Measurements from ENCODE around the gene ASB15. TPM values are rescaled to one million over a fixed set of nuclear protein-coding genes. Genes with fewer than 3 reads are reported as not detected.
"Not testable (repeated sequence)": the region's sequence is repeated elsewhere in the genome, so short reads cannot be mapped to it uniquely, and the experiment has no call there.

ASB15 gene
- total RNA-seq, 1 donor from 2014 or later, result not detected

DNA sequence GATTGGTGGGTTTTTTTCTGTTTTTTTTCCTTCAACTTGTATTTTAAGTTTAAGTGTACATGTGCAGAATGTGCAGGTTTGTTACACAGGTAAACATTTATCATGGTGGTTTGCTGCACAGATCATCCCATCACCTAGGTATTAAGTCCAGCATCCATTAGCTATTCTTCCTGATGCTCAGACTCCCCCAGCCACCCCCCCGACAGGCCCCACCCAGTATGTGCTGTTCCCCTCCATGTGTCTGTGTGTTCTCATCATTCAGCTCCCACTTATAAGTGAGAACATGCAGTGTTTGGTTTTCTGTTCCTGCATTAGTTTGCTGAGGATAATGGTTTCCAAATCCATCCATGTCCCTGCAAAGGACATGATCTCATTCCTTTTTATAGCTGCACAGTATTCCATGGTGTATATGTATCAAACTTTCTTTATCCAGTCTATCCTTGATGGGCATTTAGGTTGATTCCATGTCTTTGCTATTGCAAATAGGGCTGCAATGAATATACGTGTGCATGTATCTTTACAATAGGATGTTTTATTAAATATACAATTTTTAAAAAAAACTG lies 32.5 kb downstream of the ASB15 start:
- not testable (repeated sequence) for ATAC-seq; DNase-seq (ENCODE audit: low spot score)

DNA sequence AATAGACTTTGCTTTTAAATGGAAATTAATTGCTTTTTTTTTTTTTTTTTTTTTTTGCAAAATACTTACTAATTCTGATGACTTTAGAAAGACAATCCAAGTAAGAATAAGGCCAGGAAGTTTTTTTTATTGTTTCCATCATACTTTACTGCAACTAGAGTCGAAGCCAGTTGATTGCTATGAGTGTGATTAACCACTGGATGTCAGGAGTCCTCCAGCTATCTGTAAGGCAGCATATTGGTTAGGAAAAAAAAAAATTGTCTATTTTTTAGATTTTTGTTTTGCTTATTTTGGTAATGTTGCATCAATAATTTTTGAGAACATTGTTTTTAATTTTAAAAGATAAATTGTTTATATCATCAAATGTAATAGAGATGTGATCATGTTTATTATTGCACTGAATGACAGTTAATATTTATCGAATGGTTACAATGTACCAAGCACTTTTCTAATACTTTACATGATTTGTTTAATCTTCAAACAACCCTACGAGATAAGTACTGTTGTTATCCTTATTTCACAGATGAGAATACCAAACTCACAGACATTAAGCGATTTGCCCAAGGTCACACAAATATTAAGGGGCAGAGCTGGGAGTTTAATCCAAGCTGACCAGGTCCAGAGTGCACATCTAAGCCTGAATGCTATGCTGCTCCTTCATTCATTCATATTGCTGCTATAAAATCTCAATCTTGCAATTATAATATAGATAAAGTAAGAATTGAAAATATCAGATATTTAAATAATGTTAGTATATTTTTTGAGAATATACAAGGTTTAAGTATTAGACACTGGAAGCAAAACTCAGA lies 34.1 kb downstream of the ASB15 start:
- DNase-seq (ENCODE audit: low spot score) (no peak), ATAC-seq (peak; percentile 91)

DNA sequence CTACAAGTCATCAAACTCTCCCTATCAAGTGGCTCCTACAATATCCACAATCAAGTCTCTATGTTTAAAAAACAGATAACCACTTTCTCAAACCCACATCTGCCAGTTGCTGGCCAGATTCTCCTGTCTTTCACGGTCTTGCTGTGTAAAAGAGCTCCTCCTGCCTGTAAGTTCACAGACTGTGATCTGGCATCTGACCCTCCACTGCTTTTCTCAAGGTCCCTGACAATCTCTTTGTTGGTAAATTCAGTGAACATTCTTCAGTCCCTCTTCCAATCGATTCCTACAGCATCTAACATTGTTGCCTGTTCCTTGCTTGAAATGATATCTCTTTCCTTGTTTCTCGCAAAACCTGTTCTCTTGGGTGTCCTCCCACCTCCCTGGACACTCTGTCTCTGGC lies 35.6 kb downstream of the ASB15 start:
- no peak for ATAC-seq
- DNase-seq (ENCODE audit: low spot score), result no peak

DNA sequence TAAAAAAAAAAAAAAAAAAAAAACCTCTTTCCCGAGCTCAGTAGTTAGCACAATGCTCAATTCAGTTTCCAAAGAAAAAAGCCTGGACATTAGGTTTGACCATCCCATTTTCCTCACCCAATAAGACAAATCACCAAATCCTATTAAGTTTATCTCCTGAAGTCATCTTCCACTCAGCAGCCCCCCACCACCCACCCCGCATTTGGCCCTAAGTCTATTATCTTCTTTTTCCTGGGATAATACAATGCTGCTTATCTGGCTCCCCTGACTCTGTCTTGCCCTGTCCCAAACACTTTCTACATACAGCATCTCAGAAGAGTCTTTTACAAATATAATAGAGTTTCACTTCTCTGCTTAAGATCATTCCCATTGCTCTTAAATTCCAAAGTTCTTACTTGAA lies 36.3 kb downstream of the ASB15 start:
- ATAC-seq (no peak), DNase-seq (ENCODE audit: low spot score) (no peak)

DNA sequence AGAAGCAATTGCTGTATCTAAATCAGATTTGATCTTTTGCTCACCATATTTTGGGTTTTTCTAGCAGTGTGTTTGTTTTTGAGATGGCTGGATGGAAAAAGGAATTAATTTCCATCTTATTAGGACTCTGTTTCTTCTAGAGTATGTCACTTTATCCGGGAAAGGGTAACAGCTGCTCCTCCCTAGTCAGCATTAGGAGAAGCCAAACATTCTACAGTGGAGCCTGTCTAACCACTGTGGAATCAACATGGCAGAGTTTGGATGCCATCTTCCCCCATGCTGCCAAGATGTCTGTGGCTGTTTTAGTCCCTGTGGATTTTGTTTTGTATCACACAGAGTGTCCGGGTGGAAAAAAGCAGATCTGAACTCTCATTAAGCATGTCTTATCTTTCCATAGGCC lies 38.0 kb downstream of the ASB15 start:
- ATAC-seq (no peak), DNase-seq (ENCODE audit: low spot score) (no peak)

DNA sequence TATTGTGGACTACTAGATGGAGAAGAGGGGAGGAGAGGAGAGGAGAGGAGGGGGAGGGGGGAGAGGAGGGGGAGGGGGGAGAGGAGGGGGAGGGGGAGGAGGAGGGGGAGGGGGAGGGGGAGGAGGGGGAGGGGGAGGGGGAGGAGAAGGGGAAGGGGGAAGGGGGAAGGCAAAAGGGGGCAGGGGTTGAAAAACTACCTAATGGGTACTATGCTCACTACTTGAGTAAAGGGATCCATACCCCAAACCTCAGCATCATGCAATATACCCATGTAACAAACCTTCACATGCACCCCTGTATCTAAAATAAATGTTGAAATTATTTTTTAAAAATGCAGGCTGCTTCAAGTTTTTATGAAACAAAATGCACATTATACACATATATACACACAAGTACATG lies 39.0 kb downstream of the ASB15 start:
- ATAC-seq, result no peak

DNA sequence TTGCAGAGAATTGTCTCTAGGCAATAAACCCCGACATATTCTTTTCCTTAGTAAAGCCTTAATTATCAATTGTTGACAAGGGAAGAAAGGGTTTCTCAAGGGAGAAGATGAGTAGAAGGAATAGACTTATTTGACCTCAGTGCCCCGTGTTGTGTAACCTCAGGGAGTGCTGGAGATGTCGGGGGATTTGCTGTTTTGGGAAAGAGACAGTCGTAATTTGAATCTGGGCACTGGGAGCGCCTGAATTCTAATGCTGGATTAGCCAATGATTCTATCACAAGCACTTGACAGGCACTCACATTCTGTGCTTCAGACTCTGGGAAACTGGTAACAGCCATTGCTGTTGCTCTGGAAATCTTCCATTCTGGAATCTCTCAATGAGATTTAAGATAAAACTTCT lies 40.3 kb downstream of the ASB15 start:
- ATAC-seq, result no peak
- DNase-seq (ENCODE audit: low spot score), result no peak

More for the DNA sequence above, 39.0 kb downstream of the ASB15 start:
- DNase-seq (ENCODE audit: low spot score), result no peak

DNA sequence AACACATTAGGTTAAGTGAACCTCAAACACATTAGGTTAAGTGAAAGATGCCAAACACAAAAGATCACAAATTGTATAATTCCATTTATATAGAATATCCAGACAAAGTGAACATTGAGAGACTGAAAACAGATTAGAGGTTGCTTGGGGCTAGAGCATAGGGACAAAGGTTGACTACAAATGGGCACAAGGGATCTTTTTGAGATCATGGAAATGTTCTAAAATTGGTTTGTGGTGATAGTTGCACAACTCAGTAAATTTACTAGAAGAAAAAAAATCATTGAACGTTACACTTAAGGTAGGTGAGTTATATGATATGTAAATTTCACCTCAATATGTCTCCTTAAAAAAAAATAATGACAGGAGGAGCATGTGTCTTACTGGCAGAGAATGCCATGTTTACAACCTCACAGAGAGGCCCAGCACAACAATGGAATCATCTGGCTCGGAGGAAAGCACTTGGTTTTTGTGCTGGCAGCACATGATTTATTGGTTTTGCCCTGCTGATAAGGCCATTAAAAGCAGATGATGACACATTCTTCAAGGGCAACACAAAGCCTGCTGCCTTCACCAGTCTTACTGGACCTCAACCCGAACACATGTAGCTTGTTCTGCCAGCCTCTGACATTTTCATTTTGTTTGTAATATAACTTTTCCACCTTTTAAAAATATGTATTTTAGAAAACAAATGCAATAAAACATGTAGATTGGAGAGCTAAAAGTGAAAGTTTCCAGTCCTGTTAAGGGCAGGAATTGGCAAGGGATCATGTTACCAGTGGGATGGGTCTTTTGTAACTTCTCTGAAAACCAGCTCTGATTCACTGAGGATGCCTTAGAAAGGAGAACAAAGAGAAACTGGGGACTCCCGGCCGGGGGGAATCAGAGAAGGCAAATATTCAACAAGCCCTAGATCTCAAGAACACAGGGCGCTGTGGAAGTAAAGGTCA lies 42.1 kb downstream of the ASB15 start:
- DNase-seq (ENCODE audit: low spot score) (no peak), ATAC-seq (peak; percentile 69)

DNA sequence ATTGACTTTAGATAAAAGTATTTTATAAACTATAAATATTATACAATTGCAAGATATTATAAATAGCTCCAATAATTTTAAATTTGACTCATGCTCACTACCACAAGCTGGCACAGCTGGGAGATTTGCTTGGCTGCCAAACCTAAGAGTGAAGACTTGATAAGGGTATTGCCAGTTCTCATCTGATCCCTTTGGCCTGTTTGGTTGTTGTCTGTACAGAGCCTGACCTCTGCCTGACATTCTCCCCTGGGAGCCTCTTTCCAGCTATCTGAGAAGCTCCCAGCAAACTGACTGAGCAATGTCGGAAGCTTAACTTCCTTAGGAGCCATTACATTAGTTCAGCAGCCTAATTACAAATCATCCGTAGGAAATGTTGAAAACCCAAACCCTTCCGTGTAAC lies 43.9 kb downstream of the ASB15 start:
- ATAC-seq, result peak; percentile 93
- DNase-seq (ENCODE audit: low spot score), result peak; percentile 71

DNA sequence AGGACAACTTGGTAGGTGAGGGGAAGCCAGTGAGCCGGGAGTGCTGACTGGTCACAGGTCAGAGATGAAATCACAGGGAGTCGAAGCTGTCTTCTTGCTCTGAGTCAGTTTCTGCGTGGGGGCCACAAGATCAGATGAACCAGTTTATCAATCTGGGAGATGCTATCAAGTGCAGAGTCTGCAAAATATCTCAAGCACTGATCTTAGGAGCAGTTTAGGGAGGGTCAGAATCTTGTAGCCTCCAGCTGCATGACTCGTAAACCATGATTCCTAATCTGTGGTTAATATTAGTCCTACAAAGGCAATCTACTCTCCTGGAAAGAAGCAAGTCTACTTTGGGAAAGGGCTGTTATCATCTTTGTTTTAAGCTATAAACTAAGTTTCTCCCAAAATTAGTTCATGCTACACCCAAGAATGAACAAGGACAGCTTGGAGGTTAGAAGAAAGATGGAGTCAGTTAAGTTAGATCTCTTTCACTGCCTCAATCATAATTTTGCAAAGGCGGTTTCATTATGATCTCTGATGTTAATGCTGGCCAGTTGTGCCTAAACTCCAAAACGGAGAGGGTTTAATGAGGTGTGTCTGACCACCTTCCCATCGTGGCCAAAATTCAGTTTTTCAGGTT lies 45.6 kb downstream of the ASB15 start:
- ATAC-seq (no peak), DNase-seq (ENCODE audit: low spot score) (no peak)

DNA sequence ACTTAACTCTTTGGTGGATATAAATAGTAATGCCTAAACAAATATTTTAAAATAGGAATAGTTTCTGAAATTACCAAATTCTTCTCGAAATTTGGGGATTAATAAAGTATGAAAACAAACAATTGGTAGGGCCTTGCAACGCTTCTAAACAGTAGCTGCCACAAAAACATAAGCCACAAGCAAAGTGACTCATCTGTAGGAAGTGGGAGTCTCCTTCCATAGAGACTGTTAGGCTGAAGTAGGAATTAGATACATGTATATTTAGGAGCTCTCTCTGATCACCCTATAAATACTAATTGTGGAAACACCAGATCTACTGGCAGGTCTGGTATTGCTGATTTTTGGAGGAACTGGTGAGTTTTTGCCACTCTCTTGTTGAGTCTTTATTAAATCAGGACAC lies 48.3 kb downstream of the ASB15 start:
- no peak for DNase-seq (ENCODE audit: low spot score)
- no peak for ATAC-seq

DNA sequence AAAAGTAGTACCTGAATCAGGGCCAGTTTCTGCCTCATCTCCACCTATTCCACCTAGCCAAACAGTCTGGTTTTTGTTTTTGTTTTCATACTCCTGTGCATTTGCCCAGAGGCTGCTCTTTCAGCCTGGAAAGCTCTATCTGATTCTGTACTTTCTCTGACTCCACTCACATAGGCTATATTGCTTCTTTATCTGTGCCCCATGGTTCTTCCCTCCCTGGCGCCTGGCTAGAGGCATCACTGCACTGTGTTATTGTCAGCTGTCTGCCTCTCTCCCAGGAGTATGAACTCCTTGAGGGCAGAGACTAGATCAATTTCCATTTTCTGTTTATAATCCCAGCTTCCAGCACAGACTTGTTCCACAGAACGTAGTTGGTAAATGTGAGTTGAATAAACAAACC lies 49.0 kb downstream of the ASB15 start:
- no peak for ATAC-seq
- DNase-seq (ENCODE audit: low spot score), result no peak

DNA sequence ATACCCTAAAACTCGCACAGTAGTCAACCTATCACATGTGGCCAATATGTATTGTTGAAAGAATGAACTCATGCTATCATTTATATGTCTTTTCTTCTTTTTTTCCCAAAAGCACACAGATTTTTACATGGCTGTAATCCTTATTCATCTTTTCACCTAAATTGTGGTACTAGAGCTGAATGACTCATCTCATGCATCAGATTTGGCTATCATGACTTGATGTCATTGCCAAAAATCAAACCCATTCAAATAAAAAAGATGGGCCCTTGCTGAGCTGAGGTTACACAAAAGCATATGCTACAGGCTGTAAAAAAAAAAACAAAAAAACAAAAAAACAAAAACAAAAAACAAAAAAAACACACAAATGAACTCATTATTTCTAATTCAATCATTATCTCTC lies 50.8 kb downstream of the ASB15 start:
- ATAC-seq (no peak), DNase-seq (ENCODE audit: low spot score) (no peak)

DNA sequence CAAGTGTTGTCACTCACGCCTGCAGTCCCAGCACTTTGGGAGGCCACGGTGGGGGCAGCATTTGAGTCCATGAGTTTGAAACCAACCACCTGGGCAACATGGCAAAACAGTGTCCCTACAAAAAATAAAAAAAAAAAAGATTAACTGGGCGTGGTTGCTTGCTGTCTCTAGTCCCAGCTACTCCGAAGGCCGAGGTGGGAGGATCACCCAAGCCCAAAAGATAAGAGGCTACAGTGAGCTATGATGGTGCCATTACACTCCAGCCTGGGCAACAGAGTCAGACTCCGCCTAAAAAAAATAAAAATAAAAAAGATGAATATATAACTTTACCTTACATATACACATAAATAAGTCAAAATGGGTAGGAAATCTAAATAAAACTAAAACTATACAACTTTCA lies 51.5 kb downstream of the ASB15 start:
- DNase-seq (ENCODE audit: low spot score) (no peak), ATAC-seq (no peak)

DNA sequence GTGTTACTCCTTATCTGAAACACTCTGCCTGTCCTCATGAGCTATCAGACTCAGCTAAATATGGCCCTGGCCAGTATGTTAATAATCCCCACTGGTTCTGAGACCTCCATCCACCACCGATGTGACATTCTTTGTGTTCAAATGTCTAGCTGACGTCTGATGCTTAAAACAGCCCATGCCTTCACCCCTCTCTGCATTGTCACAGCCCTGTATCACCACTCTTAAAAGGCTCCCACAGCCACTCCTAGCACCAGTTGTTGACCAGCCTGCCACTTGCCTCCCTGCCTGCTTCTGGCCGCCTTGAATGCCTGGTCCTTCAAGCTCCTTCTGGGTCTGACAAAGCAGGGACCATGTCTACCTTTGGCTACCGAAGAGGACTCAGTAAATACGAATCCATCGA lies 54.0 kb downstream of the ASB15 start, which contains the start of gene LMOD2:
TSS of gene LMOD2 (plus strand) at position 253 of the 400 bp plus-strand sequence. CDS start at position 351, 98 bp downstream.
- ATAC-seq, result no peak
- no peak for DNase-seq (ENCODE audit: low spot score)

DNA sequence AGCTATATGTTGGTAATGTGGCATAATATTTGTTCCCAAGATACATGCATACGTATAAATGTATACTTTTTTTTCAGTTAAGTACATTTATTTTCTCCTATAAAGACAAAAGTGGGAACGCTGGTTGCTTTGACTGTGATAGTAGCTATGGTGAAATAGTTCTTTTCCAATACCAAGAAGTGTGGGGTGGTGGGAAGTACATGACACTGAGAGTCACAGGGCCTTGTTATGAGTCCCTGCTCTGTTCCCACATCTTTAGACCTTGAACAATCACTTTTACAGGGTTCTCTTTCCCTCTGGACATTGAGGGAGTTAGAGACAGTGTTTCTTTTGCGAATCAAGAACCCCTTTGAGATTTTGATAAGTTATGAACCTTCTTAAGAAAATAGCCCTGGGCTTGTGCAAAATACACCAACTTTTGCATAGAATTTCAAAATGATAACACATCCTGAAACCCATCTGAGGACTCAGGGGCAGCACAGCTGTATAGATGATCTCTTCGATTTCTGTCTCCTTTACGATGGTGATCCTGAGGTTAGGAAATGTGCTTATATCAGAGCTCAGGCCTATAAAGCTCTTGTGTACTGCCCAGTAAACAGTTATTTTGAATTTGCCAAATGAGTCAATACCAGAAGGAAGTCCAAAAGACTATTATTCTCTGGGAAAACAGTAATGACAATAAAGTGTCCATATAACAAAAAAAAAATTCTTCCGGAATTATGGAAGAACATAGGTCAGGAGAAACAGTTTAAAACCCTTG lies 55.1 kb downstream of the ASB15 start:
- ATAC-seq, result no peak

DNA sequence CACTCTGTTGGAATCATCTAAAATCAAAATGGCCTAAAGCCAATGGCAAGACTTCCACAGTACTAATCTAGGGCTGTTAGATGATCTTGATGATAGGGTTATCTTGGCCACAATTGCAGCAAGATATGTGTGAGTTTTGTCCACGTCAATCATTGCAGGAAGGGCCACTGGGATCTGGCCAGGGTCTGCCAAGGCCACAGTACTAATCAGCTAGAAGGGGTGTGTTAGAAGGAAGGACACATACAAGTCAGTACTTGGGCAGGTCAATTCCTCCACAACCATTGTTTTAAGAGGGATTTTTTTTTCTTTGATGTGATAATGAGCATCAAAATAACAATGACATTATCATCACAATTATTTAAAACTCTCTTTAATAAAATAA lies 55.7 kb downstream of the ASB15 start:
- ATAC-seq (peak; percentile 5), DNase-seq (ENCODE audit: low spot score) (no peak)

More for the DNA sequence above, 55.1 kb downstream of the ASB15 start:
- no peak for DNase-seq (ENCODE audit: low spot score)

DNA sequence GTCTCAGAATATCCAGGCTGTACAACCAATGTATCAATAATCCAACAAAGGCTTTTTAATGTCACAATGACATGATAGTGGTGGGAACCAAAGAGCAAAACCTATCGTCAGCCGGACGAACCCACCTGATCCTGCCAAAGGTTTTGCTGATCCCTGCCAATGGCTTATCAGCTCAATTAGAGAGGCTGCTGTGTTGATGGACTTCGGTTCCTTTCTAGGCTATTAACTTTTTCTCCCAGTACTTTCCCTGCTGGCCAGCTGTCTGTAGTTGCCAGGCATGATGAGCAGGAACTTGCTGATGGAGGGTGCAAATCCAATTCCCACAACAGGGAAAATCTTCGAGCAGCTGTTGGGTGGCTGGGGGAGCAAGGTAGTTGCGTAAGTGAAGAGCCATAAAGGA lies 56.4 kb downstream of the ASB15 start:
- ATAC-seq, result peak; percentile 90
- peak; percentile 63 for DNase-seq (ENCODE audit: low spot score)

DNA sequence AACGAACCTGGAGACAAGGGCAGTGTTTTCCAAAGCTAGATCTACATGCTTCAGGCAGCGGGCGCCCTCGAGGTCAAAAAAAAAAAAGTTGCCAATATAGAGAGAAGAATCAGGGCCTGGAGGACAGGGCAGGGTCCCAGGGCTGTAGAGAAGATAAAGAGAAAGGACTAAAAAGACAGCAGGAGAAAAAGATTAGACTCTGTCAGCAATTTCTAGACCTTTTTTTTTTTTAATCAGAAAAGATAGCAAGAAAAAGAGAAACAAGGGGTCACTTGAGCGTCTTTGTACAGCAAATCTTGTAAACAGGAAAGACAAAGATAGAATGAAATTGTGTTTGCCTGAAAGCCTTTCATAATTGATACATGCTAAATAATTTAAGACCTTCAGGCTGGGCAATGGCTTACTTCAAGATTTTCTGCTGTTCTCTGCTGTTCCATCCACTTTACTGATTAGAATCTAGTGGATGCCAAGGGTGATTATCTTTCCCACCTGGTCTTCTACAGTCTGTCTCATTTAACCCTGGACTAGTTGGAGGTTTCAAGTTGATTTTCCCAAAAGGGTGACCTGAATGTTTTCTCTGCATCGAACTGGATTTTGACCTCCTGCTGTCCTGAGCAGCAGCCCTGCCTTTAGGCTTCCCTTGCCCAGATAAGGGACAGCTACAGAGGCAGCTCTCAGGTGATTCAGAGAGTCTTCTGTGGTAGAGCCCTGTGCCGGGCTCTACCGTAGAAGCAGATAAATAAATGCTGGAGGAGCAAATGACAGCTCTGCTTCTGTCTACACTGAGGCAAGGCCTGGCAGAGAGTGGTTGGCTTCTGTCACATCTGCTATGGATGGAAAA lies 59.1 kb downstream of the ASB15 start:
- DNase-seq (ENCODE audit: low spot score) (no peak), ATAC-seq (peak; percentile 63)
